ENCODE data around the gene ACVRL1. TPM values are rescaled to one million over a fixed set of nuclear protein-coding genes. Genes with fewer than 3 reads are reported as not detected.

ACVRL1 gene
- total and polyA plus RNA-seq, 4 donors: 3.1 to 7.9 (median 6.1) TPM

DNA sequence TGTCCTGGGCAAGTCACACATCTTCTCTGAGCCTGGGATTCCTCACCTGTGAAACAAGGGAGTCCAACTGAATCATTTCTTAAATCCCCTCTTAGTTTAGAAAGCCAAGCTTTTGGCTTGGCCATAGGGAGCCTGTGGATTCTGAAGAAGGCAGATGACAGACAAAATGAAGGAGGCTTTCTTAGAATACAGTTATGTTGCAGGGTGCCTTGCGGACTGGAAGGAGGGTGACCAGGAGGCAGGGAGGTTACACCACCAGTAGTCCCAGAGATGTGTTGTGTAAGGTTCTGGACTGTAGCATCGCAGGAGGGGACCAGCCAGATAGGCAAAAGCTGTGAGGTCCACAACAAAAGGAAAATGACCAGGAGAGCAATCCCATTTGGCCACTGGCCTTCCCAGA lies 36.0 kb downstream of the ACVRL1 start:
- Histone ChIP-seq H3K27ac (ENCODE audit: low read depth in 1 of 2, low read length in 2 of 2) (no peak overlapping the region), H3K4me1 (ENCODE audit: control insufficient read depth in 4 of 4, insufficient read depth in 4 of 4, low read length in 3 of 4) (no peaks in the 10 kb centered on the region), H3K27me3 (ENCODE audit: control insufficient read depth in 4 of 4, insufficient read depth in 4 of 4, low read length in 3 of 4) (no peaks in the 10 kb centered on the region), H3K36me3 (ENCODE audit: control insufficient read depth in 4 of 4, insufficient read depth in 3 of 4, low read depth in 1 of 4, low read length in 3 of 4) (peaks cover 0 to 3% (median 0%) of the 10 kb centered on the region in 4 donors), H3K4me3 (ENCODE audit: low read depth in 1 of 3, low read length in 3 of 3) (no peak overlapping the region), H3K9ac (ENCODE audit: low read depth in 1 of 2, low read length in 2 of 2) (no peak overlapping the region), H3K9me3 (ENCODE audit: control insufficient read depth in 4 of 4, low read length in 3 of 4) (peaks cover 0 to 5% (median 2%) of the 10 kb centered on the region in 4 donors)
- WGBS: 95% methylated on average over 2 of the region's 2 CpGs
- TF ChIP-seq, protein P1, sequence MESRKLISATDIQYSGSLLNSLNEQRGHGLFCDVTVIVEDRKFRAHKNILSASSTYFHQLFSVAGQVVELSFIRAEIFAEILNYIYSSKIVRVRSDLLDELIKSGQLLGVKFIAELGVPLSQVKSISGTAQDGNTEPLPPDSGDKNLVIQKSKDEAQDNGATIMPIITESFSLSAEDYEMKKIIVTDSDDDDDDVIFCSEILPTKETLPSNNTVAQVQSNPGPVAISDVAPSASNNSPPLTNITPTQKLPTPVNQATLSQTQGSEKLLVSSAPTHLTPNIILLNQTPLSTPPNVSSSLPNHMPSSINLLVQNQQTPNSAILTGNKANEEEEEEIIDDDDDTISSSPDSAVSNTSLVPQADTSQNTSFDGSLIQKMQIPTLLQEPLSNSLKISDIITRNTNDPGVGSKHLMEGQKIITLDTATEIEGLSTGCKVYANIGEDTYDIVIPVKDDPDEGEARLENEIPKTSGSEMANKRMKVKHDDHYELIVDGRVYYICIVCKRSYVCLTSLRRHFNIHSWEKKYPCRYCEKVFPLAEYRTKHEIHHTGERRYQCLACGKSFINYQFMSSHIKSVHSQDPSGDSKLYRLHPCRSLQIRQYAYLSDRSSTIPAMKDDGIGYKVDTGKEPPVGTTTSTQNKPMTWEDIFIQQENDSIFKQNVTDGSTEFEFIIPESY (IDR thresholded peaks at IDR 0.05): no peak
- TF ChIP-seq FOXA2 (IDR thresholded peaks at IDR 0.05) (no peak), NR2F2 (IDR thresholded peaks at IDR 0.05) (no peak), RAD21 (IDR thresholded peaks at IDR 0.05) (no peak), RXRA (IDR thresholded peaks at IDR 0.05) (no peak), GABPA (IDR thresholded peaks at IDR 0.05 in 1 of 2, conservative IDR thresholded peaks at IDR 0.05 in 1 of 2) (no peak)
- no peak for DNase-seq (ENCODE audit: low spot score)

DNA sequence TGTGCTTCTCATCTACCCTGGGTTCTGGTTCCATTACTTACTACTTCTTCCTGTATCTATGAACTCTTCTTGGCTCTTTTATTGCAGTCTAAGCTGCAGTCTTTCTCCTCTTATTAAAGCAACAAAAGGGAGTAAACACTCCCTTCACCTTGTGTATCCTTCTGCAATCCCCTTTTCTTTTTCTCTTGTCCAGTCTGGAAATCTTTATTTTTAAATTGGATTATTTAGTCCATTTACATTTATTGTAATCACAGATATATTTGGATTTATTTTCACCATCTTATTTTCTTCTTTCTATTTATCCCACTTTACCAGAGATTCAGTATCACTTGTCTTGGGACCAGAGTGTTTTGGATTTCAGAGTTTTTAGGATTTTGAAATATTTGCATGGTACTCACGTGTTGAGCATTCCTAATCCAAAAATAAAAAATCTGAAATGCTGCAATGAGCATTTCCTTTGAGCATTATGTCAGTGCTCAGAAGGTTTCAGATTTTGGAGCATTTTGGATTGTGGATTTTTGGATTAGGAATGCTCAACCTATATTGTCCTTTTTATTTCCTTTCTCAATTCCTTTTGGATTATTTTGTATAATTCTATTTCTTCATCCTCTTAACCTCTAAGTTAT lies 37.4 kb downstream of the ACVRL1 start:
- Histone ChIP-seq H3K9me3 (ENCODE audit: control insufficient read depth in 4 of 4, low read length in 3 of 4) (peaks cover 0 to 5% (median 2%) of the 10 kb centered on the region in 4 donors), H3K27me3 (ENCODE audit: control insufficient read depth in 4 of 4, insufficient read depth in 4 of 4, low read length in 3 of 4) (no peaks in the 10 kb centered on the region), H3K4me1 (ENCODE audit: control insufficient read depth in 4 of 4, insufficient read depth in 4 of 4, low read length in 3 of 4) (no peaks in the 10 kb centered on the region), H3K4me3 (ENCODE audit: low read depth in 1 of 3, low read length in 3 of 3) (no peak overlapping the region), H3K36me3 (ENCODE audit: control insufficient read depth in 4 of 4, insufficient read depth in 3 of 4, low read depth in 1 of 4, low read length in 3 of 4) (peaks cover 0 to 3% (median 0%) of the 10 kb centered on the region in 4 donors), H3K27ac (ENCODE audit: low read depth in 1 of 2, low read length in 2 of 2) (no peak overlapping the region), H3K9ac (ENCODE audit: low read depth in 1 of 2, low read length in 2 of 2) (no peak overlapping the region)
- TF ChIP-seq, protein P2, sequence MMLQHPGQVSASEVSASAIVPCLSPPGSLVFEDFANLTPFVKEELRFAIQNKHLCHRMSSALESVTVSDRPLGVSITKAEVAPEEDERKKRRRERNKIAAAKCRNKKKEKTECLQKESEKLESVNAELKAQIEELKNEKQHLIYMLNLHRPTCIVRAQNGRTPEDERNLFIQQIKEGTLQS (IDR thresholded peaks at IDR 0.05): no peak
- no peak for TF ChIP-seq GABPA (IDR thresholded peaks at IDR 0.05 in 1 of 2, conservative IDR thresholded peaks at IDR 0.05 in 1 of 2)
- no peak for TF ChIP-seq JUND (IDR thresholded peaks at IDR 0.05)
- no peak for TF ChIP-seq FOXA2 (IDR thresholded peaks at IDR 0.05)
- no peak for TF ChIP-seq RAD21 (IDR thresholded peaks at IDR 0.05)
- TF ChIP-seq SP1 (IDR thresholded peaks at IDR 0.05): no peak
- TF ChIP-seq, protein P3, sequence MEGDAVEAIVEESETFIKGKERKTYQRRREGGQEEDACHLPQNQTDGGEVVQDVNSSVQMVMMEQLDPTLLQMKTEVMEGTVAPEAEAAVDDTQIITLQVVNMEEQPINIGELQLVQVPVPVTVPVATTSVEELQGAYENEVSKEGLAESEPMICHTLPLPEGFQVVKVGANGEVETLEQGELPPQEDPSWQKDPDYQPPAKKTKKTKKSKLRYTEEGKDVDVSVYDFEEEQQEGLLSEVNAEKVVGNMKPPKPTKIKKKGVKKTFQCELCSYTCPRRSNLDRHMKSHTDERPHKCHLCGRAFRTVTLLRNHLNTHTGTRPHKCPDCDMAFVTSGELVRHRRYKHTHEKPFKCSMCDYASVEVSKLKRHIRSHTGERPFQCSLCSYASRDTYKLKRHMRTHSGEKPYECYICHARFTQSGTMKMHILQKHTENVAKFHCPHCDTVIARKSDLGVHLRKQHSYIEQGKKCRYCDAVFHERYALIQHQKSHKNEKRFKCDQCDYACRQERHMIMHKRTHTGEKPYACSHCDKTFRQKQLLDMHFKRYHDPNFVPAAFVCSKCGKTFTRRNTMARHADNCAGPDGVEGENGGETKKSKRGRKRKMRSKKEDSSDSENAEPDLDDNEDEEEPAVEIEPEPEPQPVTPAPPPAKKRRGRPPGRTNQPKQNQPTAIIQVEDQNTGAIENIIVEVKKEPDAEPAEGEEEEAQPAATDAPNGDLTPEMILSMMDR (IDR thresholded peaks at IDR 0.05; ENCODE audit: low read depth, low read length, missing input control): no peak
- TF ChIP-seq HNF4A (conservative IDR thresholded peaks at IDR 0.05): no peak
- no peak for TF ChIP-seq FOXA1 (IDR thresholded peaks at IDR 0.05)
- TF ChIP-seq RXRA (IDR thresholded peaks at IDR 0.05): no peak
- TF ChIP-seq, protein P1 (IDR thresholded peaks at IDR 0.05): no peak
- TF ChIP-seq, protein P4, sequence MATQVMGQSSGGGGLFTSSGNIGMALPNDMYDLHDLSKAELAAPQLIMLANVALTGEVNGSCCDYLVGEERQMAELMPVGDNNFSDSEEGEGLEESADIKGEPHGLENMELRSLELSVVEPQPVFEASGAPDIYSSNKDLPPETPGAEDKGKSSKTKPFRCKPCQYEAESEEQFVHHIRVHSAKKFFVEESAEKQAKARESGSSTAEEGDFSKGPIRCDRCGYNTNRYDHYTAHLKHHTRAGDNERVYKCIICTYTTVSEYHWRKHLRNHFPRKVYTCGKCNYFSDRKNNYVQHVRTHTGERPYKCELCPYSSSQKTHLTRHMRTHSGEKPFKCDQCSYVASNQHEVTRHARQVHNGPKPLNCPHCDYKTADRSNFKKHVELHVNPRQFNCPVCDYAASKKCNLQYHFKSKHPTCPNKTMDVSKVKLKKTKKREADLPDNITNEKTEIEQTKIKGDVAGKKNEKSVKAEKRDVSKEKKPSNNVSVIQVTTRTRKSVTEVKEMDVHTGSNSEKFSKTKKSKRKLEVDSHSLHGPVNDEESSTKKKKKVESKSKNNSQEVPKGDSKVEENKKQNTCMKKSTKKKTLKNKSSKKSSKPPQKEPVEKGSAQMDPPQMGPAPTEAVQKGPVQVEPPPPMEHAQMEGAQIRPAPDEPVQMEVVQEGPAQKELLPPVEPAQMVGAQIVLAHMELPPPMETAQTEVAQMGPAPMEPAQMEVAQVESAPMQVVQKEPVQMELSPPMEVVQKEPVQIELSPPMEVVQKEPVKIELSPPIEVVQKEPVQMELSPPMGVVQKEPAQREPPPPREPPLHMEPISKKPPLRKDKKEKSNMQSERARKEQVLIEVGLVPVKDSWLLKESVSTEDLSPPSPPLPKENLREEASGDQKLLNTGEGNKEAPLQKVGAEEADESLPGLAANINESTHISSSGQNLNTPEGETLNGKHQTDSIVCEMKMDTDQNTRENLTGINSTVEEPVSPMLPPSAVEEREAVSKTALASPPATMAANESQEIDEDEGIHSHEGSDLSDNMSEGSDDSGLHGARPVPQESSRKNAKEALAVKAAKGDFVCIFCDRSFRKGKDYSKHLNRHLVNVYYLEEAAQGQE (IDR thresholded peaks at IDR 0.05): no peak
- no peak for TF ChIP-seq TAF1 (conservative IDR thresholded peaks at IDR 0.05)
- no peak for TF ChIP-seq YY1 (IDR thresholded peaks at IDR 0.05)
- no peak for TF ChIP-seq HNF4G (IDR thresholded peaks at IDR 0.05)
- TF ChIP-seq NR2F2 (IDR thresholded peaks at IDR 0.05): no peak
- TF ChIP-seq EGR1 (IDR thresholded peaks at IDR 0.05; ENCODE audit: low read depth in 2 of 2): no peak
- TF ChIP-seq, protein P5, sequence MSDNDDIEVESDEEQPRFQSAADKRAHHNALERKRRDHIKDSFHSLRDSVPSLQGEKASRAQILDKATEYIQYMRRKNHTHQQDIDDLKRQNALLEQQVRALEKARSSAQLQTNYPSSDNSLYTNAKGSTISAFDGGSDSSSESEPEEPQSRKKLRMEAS (IDR thresholded peaks at IDR 0.05): no peak
- DNase-seq (ENCODE audit: low spot score): no peak
- 91% methylated on average over 1 of the region's 1 CpG for WGBS

All from liver (tissue), 9 donors.